Mucosa of descending colon (tissue), 3 donors: ENCODE data around the gene RAD23B. TPM values are rescaled to one million over a fixed set of nuclear protein-coding genes. Genes with fewer than 3 reads are reported as not detected.

Source experiments
- ATAC-seq: fragments of 200-7000 bp; cut with Tn5 transposase; one replicate; pipeline ENCODE4 v1.9.1; 2020; ENCODE audit warnings: mild to moderate bottlenecking, moderate library complexity
- DNase-seq, 3 donors: peaks; one replicate each; pipeline ENCODE4 v3.0.0-alpha.2; 2020
- H3K36me3 ChIP-seq: fragments of 200-600 bp; one replicate; pipeline ENCODE4 v1.8.0; 2021; ENCODE audit warnings: low read depth, mild to moderate bottlenecking
- H3K4me1 ChIP-seq: fragments of 200-600 bp; one replicate; pipeline ENCODE4 v1.8.0; 2021; ENCODE audit warnings: low read depth, mild to moderate bottlenecking
- H3K4me3 ChIP-seq: fragments of 200-600 bp; one replicate; pipeline ENCODE4 v1.8.0; 2021; ENCODE audit warnings: mild to moderate bottlenecking
- H3K9me3 ChIP-seq: fragments of 200-600 bp; one replicate; pipeline ENCODE4 v1.8.0; 2021; ENCODE audit warnings: mild to moderate bottlenecking
- intact Hi-C, 2 donors: fragments of 100-400 bp; cut with DNase I in 1 of 2; cut with micrococcal nuclease in 1 of 2; formaldehyde crosslinking; loops; one replicate each; pipeline versions ENCODE4 v1.11.0 to v1.11.1; 2022; cut with DNase I, micrococcal nuclease
- total RNA-seq, 3 donors: library from RNA; stranded (reverse); fragmentation: NEBNext Ultra II Directional in 2 of 3; extraction: Animal tissue kit (Norgen Biotek cat#: 25700) in 2 of 3; gene quantifications; one replicate each; pipeline versions ENCODE4 v1.2.1 to v1.2.4, GENCODE V29; 2021 to 2023
- TF ChIP-seq, protein P1 (sequence below): fragments of 200-600 bp; IDR thresholded peaks from one replicate; pipeline ENCODE4 v1.8.0; 2022; ENCODE audit warnings: antibody characterized with exemption, mild to moderate bottlenecking
- donor health status: DM: no; HTN: no; CAD: no; lungs with moderate emphysema.
- donor health status: DM: no; HTN: no; CAD: no.
- donor health status: DM: no; HTN: yes; CAD: no.

RAD23B gene
- total RNA-seq, 3 donors from 2014 or later: 83.0 to 95.6 (median 93.7) TPM

GRCh38 chr9:107281922-107282667 lies 984 bp upstream of the RAD23B start:
- Histone ChIP-seq H3K4me1 (peaks cover 27% of the 10 kb centered on the region), H3K4me3 (peak overlapping the region; percentile 97), H3K9me3 (no peaks in the 10 kb centered on the region), H3K36me3 (no peaks in the 10 kb centered on the region)
- TF ChIP-seq, protein P1, sequence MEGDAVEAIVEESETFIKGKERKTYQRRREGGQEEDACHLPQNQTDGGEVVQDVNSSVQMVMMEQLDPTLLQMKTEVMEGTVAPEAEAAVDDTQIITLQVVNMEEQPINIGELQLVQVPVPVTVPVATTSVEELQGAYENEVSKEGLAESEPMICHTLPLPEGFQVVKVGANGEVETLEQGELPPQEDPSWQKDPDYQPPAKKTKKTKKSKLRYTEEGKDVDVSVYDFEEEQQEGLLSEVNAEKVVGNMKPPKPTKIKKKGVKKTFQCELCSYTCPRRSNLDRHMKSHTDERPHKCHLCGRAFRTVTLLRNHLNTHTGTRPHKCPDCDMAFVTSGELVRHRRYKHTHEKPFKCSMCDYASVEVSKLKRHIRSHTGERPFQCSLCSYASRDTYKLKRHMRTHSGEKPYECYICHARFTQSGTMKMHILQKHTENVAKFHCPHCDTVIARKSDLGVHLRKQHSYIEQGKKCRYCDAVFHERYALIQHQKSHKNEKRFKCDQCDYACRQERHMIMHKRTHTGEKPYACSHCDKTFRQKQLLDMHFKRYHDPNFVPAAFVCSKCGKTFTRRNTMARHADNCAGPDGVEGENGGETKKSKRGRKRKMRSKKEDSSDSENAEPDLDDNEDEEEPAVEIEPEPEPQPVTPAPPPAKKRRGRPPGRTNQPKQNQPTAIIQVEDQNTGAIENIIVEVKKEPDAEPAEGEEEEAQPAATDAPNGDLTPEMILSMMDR: no peak
- ATAC-seq: no peak
- DNase-seq: no peak
- intact Hi-C loops: no loop called here

DNA sequence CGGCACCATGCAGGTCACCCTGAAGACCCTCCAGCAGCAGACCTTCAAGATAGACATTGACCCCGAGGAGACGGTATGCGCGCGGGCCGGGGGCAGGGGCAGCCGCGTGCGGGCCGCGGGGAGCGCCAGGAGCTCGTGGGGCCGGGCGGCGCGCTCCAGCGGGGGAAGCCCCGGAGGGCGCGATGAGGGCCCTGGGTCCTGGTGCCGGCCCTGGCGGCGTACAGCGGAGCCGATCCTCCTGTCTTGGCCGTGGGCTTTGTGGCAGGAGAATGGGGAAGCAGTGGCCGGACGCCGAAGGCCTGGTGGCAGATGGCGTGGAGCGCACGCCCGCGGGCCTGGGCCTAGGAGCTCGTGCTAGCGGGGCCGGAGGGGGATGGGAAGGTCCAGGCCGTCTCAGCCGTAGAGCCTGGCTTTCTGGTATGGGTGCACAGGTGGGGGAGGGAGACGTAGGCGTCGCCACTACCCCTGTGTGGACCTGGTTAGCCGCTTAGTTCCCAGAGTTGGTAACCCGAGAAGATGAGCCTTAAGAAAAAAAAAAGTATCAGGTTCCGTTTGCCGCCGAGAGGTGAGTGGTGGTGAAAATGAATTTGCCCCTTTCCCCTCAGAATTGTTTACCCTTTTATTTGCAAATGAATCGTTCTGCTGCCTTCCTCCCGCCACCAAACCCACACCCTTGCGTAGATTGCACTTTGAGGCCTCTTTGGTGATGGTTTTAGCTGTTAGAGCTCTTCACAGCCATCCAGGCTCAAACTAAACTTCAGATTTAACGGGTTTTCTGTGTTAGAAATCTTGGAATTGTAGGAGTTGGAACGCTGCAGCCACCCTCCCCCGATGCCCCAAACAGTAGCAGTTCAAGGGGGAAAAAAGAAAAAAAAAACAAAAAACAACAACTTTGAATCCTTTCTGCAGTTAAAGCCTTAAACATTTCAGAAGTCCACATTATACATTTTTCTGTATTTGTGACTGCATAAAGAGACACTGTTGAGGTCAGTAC lies 841 bp downstream of the RAD23B start:
- peak; percentile 69 for ATAC-seq
- H3K4me1 ChIP-seq: peaks cover 33% of the 10 kb centered on the region
- DNase-seq: peak; percentile 83 to 88 (median 86)
- no peaks in the 10 kb centered on the region for H3K9me3 ChIP-seq
- intact Hi-C loops: no loop called here
- no peaks in the 10 kb centered on the region for H3K36me3 ChIP-seq
- TF ChIP-seq, protein P1: no peak
- H3K4me3 ChIP-seq: peak overlapping the region; percentile 97

GRCh38 chr9:107284636-107285035 lies 1.6 kb downstream of the RAD23B start:
- H3K4me1 ChIP-seq: peaks cover 35% of the 10 kb centered on the region
- H3K36me3 ChIP-seq: no peaks in the 10 kb centered on the region
- intact Hi-C loops: no loop called here
- no peak for ATAC-seq
- H3K4me3 ChIP-seq: no peak overlapping the region
- no peak for DNase-seq
- TF ChIP-seq, protein P1: no peak
- H3K9me3 ChIP-seq: no peaks in the 10 kb centered on the region

DNA sequence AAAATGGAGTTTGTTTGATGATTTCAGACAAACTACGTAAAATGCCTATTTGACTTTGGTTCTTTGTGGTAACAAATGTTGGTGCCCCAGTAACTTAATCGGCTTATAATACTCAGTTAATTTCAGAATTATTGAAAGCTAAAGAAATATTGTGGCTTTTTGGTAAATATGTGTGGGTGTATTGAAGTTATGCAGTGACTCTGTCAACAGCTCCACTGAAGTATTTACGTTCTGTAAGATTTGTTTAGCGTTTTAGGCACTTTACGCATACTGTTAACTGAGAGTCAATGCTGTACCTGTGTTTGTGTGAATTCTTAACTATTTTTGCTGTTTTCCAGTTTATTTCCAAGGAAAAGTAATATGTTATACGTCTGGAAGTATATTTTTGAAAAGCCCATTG lies 2.2 kb downstream of the RAD23B start:
- H3K4me3 ChIP-seq: no peak overlapping the region
- ATAC-seq: no peak
- intact Hi-C loops: no loop called here
- TF ChIP-seq, protein P1: no peak
- H3K4me1 ChIP-seq: peaks cover 41% of the 10 kb centered on the region
- H3K36me3 ChIP-seq: no peaks in the 10 kb centered on the region
- DNase-seq: no peak
- no peaks in the 10 kb centered on the region for H3K9me3 ChIP-seq

DNA sequence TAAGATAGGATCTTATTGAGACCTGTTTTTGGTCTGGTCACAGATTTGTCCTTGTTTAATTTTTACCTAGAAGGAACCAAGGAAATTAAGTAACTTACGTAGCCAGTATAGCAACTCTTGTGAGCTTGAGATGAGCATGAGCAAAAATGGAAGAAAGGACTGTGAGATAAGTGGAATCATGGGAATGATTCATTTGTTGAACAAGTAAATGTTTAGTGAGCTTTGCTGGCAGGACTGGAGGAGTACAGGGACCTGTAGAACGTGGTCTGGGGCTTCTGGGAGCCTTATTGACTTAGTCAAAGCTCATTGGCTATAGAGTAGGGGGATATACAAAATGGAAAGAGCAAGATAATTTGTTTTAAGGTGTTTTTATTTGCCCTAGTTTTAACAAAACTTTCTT lies 3.0 kb downstream of the RAD23B start:
- TF ChIP-seq, protein P1: no peak
- Histone ChIP-seq H3K4me1 (peaks cover 49% of the 10 kb centered on the region), H3K4me3 (no peak overlapping the region), H3K9me3 (no peaks in the 10 kb centered on the region), H3K36me3 (no peaks in the 10 kb centered on the region)
- DNase-seq: no peak
- no peak for ATAC-seq
- intact Hi-C loops: no loop called here
